SU-DHL-6 (cell line): ENCODE data around the gene CDH23.

Experiments used
- EZH2phosphoT487 ChIP-seq: fragments of 200-600 bp; sonication (generic), shearing (Covaris generic); conservative IDR thresholded peaks from 2 replicates; pipeline ENCODE4 v1.6.1; 2018; ENCODE audit warnings: mild to moderate bottlenecking, antibody characterized with exemption, low read length, moderate library complexity, mixed read lengths
- TF ChIP-seq, protein P1 (sequence below): fragments of 200-600 bp; sonication (generic); IDR thresholded peaks from one replicate; pipeline ENCODE4 v1.5.1; 2017; ENCODE audit warnings: antibody characterized with exemption, mild to moderate bottlenecking, low read length, moderate library complexity; ENCODE audit not compliant: insufficient read depth, poor library complexity, severe bottlenecking

DNA sequence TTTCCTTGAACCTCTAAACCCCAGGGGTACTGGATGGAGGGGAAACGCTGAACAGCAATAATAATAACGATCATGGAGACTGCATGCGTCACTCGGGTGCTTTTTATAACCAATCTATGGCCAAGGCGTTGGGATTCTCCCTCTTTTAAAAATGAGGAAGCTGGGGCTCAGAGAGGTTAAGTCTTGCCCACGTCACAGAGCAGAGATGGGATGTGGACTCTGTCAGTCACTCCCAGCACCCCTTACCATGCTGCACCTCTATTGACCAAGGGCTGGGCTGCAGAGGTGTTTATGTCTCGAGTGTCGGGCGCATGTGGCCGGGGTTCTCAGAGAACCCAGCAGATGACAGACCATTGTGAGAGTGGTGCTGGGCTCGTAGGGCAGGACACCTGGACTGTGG, 129.9 kb downstream of the CDH23 start:
- TF ChIP-seq, protein P1, sequence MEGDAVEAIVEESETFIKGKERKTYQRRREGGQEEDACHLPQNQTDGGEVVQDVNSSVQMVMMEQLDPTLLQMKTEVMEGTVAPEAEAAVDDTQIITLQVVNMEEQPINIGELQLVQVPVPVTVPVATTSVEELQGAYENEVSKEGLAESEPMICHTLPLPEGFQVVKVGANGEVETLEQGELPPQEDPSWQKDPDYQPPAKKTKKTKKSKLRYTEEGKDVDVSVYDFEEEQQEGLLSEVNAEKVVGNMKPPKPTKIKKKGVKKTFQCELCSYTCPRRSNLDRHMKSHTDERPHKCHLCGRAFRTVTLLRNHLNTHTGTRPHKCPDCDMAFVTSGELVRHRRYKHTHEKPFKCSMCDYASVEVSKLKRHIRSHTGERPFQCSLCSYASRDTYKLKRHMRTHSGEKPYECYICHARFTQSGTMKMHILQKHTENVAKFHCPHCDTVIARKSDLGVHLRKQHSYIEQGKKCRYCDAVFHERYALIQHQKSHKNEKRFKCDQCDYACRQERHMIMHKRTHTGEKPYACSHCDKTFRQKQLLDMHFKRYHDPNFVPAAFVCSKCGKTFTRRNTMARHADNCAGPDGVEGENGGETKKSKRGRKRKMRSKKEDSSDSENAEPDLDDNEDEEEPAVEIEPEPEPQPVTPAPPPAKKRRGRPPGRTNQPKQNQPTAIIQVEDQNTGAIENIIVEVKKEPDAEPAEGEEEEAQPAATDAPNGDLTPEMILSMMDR: no peak
- TF ChIP-seq EZH2phosphoT487: no peak
